Peyer's patch (tissue), 4 donors: ENCODE results near the gene ADPRM. TPM values are rescaled to one million over a fixed set of nuclear protein-coding genes. Genes with fewer than 3 reads are reported as not detected.

ENCODE experiments used
- DNase-seq, 3 donors: peaks; one replicate each; pipeline ENCODE4 v3.0.0-alpha.2; 2017 to 2019
- H3K27ac ChIP-seq, 4 donors: fragments of 200-600 bp; sonication (generic); one replicate each; pipeline ENCODE4 v1.5.1; 2016 to 2019
- H3K27me3 ChIP-seq, 2 donors: fragments of 200-600 bp; sonication (generic); one replicate each; pipeline ENCODE4 v1.5.1; 2019
- H3K36me3 ChIP-seq, 3 donors: fragments of 200-600 bp; sonication (generic); one replicate each; pipeline ENCODE4 v1.5.1; 2016 to 2019
- H3K4me1 ChIP-seq, 4 donors: fragments of 200-600 bp; sonication (generic); one replicate each; pipeline ENCODE4 v1.5.1; 2016 to 2019
- H3K4me3 ChIP-seq, 4 donors: fragments of 200-600 bp; sonication (generic); 1 replicate in 3 of 4; 2 replicates in 1 of 4; pipeline ENCODE4 v1.5.1; 2016 to 2019; ENCODE audit warnings: mild to moderate bottlenecking in 1 of 4
- H3K9me3 ChIP-seq, 4 donors: fragments of 200-600 bp; sonication (generic); one replicate each; pipeline ENCODE4 v1.5.1; 2016 to 2019; ENCODE audit warnings: mild to moderate bottlenecking in 1 of 4
- POLR2A ChIP-seq, 2 donors: fragments of 450-650 bp; IDR thresholded peaks; one replicate each; pipeline ENCODE4 v1.5.1; 2017; ENCODE audit warnings: antibody characterized with exemption in 2 of 2, mild to moderate bottlenecking in 2 of 2, moderate library complexity in 2 of 2
- total RNA-seq, 4 donors: library from RNA; depleted of rRNA; stranded (reverse); fragments of >200 nt; gene quantifications; one replicate each; pipeline ENCODE4 v1.1.0, GENCODE V29; 2016
- TF ChIP-seq, protein P1 (sequence below), 6 experiments: fragments of 450-650 bp in 4 of 6; fragments of 200-600 bp in 2 of 6; sonication (generic) in 1 of 6; IDR thresholded peaks; one replicate each; pipeline ENCODE4 v1.5.1; 2017 to 2019; ENCODE audit warnings: antibody characterized with exemption in 6 of 6, mild to moderate bottlenecking in 3 of 6, moderate library complexity in 1 of 6

ADPRM gene
- total RNA-seq, 4 donors from 2014 or later: 6.5 to 20.6 (median 14.0) TPM

GRCh38 chr17:10652984-10653659, 44.3 kb upstream of the ADPRM start:
- TF ChIP-seq POLR2A (IDR thresholded peaks at IDR 0.05): no peak
- TF ChIP-seq, protein P1, sequence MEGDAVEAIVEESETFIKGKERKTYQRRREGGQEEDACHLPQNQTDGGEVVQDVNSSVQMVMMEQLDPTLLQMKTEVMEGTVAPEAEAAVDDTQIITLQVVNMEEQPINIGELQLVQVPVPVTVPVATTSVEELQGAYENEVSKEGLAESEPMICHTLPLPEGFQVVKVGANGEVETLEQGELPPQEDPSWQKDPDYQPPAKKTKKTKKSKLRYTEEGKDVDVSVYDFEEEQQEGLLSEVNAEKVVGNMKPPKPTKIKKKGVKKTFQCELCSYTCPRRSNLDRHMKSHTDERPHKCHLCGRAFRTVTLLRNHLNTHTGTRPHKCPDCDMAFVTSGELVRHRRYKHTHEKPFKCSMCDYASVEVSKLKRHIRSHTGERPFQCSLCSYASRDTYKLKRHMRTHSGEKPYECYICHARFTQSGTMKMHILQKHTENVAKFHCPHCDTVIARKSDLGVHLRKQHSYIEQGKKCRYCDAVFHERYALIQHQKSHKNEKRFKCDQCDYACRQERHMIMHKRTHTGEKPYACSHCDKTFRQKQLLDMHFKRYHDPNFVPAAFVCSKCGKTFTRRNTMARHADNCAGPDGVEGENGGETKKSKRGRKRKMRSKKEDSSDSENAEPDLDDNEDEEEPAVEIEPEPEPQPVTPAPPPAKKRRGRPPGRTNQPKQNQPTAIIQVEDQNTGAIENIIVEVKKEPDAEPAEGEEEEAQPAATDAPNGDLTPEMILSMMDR (IDR thresholded peaks at IDR 0.05): no peak
- H3K4me3 ChIP-seq: no peak overlapping the region
- H3K27me3 ChIP-seq: no peaks in the 10 kb centered on the region
- H3K27ac ChIP-seq: no peak overlapping the region
- no peaks in the 10 kb centered on the region for H3K4me1 ChIP-seq
- no peaks in the 10 kb centered on the region for H3K9me3 ChIP-seq
- no peaks in the 10 kb centered on the region for H3K36me3 ChIP-seq
- no peak for DNase-seq

DNA sequence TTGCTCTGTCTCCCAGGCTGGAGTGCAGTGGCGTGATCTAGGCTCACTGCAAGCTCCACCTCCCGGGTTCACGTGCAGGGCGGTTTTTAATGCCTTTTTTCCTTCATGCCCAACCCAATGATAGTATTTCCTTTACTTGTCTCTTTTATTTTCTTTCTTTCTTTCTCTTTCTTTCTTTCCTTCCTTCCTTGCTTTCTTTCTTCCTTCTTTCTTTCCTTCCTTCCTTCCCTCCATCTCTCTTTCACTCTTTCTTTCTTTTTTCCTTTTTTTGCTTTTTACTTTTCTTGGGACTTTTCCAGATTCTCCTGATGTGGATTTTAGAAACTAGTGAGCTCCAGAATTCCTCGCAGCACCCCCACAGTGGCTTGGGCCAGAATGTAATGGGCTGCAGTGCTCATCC, 43.4 kb upstream of the ADPRM start:
- Histone ChIP-seq H3K36me3 (no peaks in the 10 kb centered on the region), H3K9me3 (no peaks in the 10 kb centered on the region), H3K4me3 (no peak overlapping the region), H3K4me1 (no peaks in the 10 kb centered on the region), H3K27ac (no peak overlapping the region), H3K27me3 (no peaks in the 10 kb centered on the region)
- no peak for TF ChIP-seq POLR2A (IDR thresholded peaks at IDR 0.05)
- TF ChIP-seq, protein P1 (IDR thresholded peaks at IDR 0.05): no peak
- DNase-seq: no peak

GRCh38 chr17:10657148-10657547, 40.2 kb upstream of the ADPRM start, which contains the start of gene MYH3:
Gene MYH3 (minus strand): TSS chr17:10657309. CDS start chr17:10655064, 2,245 bp downstream.
- H3K27me3 ChIP-seq: no peaks in the 10 kb centered on the region
- no peak within 1 kb of the TSS for H3K27ac ChIP-seq
- H3K9me3 ChIP-seq: no peaks in the 10 kb centered on the region
- no peak for DNase-seq
- H3K4me1 ChIP-seq: no peaks in the 10 kb centered on the region
- TF ChIP-seq POLR2A (IDR thresholded peaks at IDR 0.05): no peak
- TF ChIP-seq, protein P1 (IDR thresholded peaks at IDR 0.05): no peak
- no peak within 1 kb of the TSS for H3K4me3 ChIP-seq
- H3K36me3 ChIP-seq: no peaks in the 10 kb centered on the region

DNA sequence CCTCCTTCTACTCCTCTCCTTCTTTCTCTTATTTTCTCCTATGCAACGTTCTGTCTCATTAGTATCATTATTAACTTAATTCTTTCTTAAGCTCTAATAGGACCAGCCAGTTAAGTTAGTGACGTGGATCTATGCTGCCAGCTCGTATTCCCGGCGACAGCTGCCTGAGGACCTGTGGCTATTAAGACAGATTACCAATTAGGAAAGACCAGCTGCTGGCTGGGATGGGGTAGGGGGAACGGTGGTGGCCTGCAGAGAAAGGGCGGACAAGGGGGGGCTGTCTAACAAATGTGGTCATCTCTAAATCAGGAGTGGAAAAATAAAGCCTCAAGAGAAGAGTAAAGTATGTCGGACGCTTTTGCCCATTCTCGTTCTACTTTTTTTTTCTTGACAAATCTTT, 39.5 kb upstream of the ADPRM start:
- H3K9me3 ChIP-seq: no peaks in the 10 kb centered on the region
- no peaks in the 10 kb centered on the region for H3K36me3 ChIP-seq
- no peaks in the 10 kb centered on the region for H3K4me1 ChIP-seq
- TF ChIP-seq, protein P1 (IDR thresholded peaks at IDR 0.05): no peak
- TF ChIP-seq POLR2A (IDR thresholded peaks at IDR 0.05): no peak
- no peak overlapping the region for H3K27ac ChIP-seq
- no peaks in the 10 kb centered on the region for H3K27me3 ChIP-seq
- no peak for DNase-seq
- H3K4me3 ChIP-seq: no peak overlapping the region

DNA sequence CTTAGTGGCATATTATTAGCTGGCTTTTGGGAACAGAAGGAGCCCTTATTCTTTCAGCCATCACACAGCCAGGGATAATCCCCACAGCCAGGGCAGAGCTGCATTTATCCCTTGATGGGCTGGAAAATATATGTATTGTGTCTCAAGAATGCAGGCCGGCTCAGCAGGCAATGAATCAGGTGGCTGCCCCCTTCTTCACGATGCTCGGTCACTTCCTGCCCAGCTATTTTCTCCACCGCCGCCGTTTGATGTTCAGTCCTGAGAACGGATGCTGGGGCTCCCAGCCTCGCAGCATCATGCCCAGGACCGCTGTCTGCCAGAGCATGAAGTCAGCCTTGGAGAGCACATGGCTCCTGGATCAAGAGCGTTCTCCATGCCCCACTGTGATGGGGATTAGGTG, 36.0 kb upstream of the ADPRM start:
- no peaks in the 10 kb centered on the region for H3K9me3 ChIP-seq
- H3K27me3 ChIP-seq: no peaks in the 10 kb centered on the region
- DNase-seq: no peak
- no peak overlapping the region for H3K27ac ChIP-seq
- no peak overlapping the region for H3K4me3 ChIP-seq
- H3K36me3 ChIP-seq: no peaks in the 10 kb centered on the region
- TF ChIP-seq, protein P1 (IDR thresholded peaks at IDR 0.05): no peak
- no peak for TF ChIP-seq POLR2A (IDR thresholded peaks at IDR 0.05)
- H3K4me1 ChIP-seq: no peaks in the 10 kb centered on the region
